B cell (primary cell): ENCODE data around the gene SUSD5. TPM values are rescaled to one million over a fixed set of nuclear protein-coding genes. Genes with fewer than 3 reads are reported as not detected.

Experiments used
- ATAC-seq: fragments of 200-7000 bp; cut with Tn5 transposase; one replicate; pipeline ENCODE4 v1.10.0; 2021; ENCODE audit warnings: low read depth, mild to moderate bottlenecking, moderate number of reproducible peaks, moderate library complexity
- CTCF ChIA-PET: fragments of 350-600 bp; sonication (Branson Sonifier 250); formaldehyde crosslinking; loops from one replicate; lab custom pipeline; 2021; ENCODE audit warnings: antibody characterized with exemption, inconsistent platforms; lab: Charles Lee
- POLR2A ChIA-PET: fragments of 350-600 bp; sonication (Branson Sonifier 250); formaldehyde crosslinking; loops from one replicate; lab custom pipeline; 2021; ENCODE audit warnings: antibody characterized with exemption; lab: Charles Lee
- DNase-seq: peaks from one replicate; pipeline ENCODE4 v3.0.0; 2013
- H2AFZ ChIP-seq: 2 replicates; pipeline ENCODE4 v1.6.1; 2012; ENCODE audit warnings: mild to moderate bottlenecking, low read depth, low read length; ENCODE audit not compliant: insufficient read depth, poor library complexity, severe bottlenecking
- H3K27ac ChIP-seq, 2 donors: 1 replicate in 1 of 2; 2 replicates in 1 of 2; pipeline ENCODE4 v1.5.1; 2012 to 2013; ENCODE audit warnings: low read length in 2 of 2, mild to moderate bottlenecking in 2 of 2, moderate library complexity in 1 of 2
- H3K27me3 ChIP-seq, 4 experiments: fragments of 200-600 bp in 1 of 4; sonication (generic) in 1 of 4; replicated peaks in 1 of 4; 1 replicate in 2 of 4; 2 replicates in 2 of 4; pipeline versions ENCODE4 v1.6.1 to v1.7.0; 2013 to 2016; ENCODE audit warnings: low read length in 3 of 4, mild to moderate bottlenecking in 2 of 4, mixed read lengths in 1 of 4, moderate library complexity in 1 of 4; ENCODE audit not compliant: insufficient read depth in 4 of 4, control insufficient read depth in 3 of 4; ENCODE audit errors: control extremely low read depth in 1 of 4
- H3K36me3 ChIP-seq, 2 experiments: replicated peaks in 1 of 2; 1 replicate in 1 of 2; 2 replicates in 1 of 2; pipeline versions ENCODE4 v1.6.1 to v1.7.1; 2013; ENCODE audit warnings: low read length in 1 of 2; ENCODE audit not compliant: insufficient read depth in 2 of 2, control insufficient read depth in 1 of 2; ENCODE audit errors: control extremely low read depth in 1 of 2, extremely low read depth in 1 of 2
- H3K4me1 ChIP-seq, 2 donors: fragments of 200-600 bp in 1 of 2; sonication (generic) in 1 of 2; 1 replicate in 1 of 2; 2 replicates in 1 of 2; pipeline versions ENCODE4 v1.5.1 to v1.6.1; 2013 to 2017; ENCODE audit warnings: low read length in 2 of 2; ENCODE audit not compliant: control insufficient read depth in 2 of 2, insufficient read depth in 2 of 2
- H3K4me2 ChIP-seq: replicated peaks from 2 replicates; pipeline ENCODE3; 2012; ENCODE audit warnings: mild to moderate bottlenecking, low read depth, low read length; ENCODE audit not compliant: poor library complexity, severe bottlenecking
- H3K4me3 ChIP-seq, 5 experiments: fragments of 200-600 bp in 1 of 5; sonication (generic) in 1 of 5; 1 replicate in 3 of 5; 2 replicates in 2 of 5; pipeline versions ENCODE4 v1.5.1 to v1.7.0; 2011 to 2016; ENCODE audit warnings: low read length in 4 of 5, mild to moderate bottlenecking in 4 of 5, low read depth in 2 of 5, control low read depth in 1 of 5, moderate library complexity in 1 of 5; ENCODE audit not compliant: insufficient read depth in 1 of 5; ENCODE audit errors: control extremely low read depth in 1 of 5, extremely low read depth in 1 of 5
- H3K79me2 ChIP-seq: fragments of 200-600 bp; sonication (generic); one replicate; pipeline ENCODE4 v1.6.0; 2016; ENCODE audit warnings: low read length; ENCODE audit not compliant: control insufficient read depth, insufficient read depth
- H3K9ac ChIP-seq: fragments of 200-600 bp; sonication (generic); 2 replicates; pipeline ENCODE4 v1.6.1; 2017; ENCODE audit warnings: mild to moderate bottlenecking, low read length, moderate library complexity
- H3K9me3 ChIP-seq, 3 donors: one replicate each; pipeline versions ENCODE4 v1.6.1 to v1.7.1; 2013; ENCODE audit warnings: low read length in 2 of 3; ENCODE audit not compliant: control insufficient read depth in 2 of 3, insufficient read depth in 1 of 3; ENCODE audit errors: control extremely low read depth in 1 of 3
- H4K20me1 ChIP-seq: 2 replicates; pipeline ENCODE4 v1.6.0; 2012; ENCODE audit warnings: mild to moderate bottlenecking, low read length; ENCODE audit not compliant: insufficient read depth, control insufficient read depth, poor library complexity, severe bottlenecking
- H3K27ac Mint-ChIP-seq: one replicate; pipeline ENCODE4 v1.8.0; 2021; ENCODE audit warnings: mixed read lengths
- H3K27me3 Mint-ChIP-seq: one replicate; pipeline ENCODE4 v1.8.0; 2021; ENCODE audit warnings: mixed read lengths
- H3K4me1 Mint-ChIP-seq: one replicate; pipeline ENCODE4 v1.8.0; 2021; ENCODE audit warnings: mixed read lengths
- H3K4me3 Mint-ChIP-seq: one replicate; pipeline ENCODE4 v1.8.0; 2021; ENCODE audit warnings: mixed read lengths
- H3K9me3 Mint-ChIP-seq: one replicate; pipeline ENCODE4 v1.8.0; 2022; ENCODE audit warnings: mixed read lengths; ENCODE audit not compliant: insufficient read depth
- CTCF ChIP-seq: fragments of 200-600 bp; IDR thresholded peaks from one replicate; pipeline ENCODE4 v1.8.0; 2022; ENCODE audit warnings: antibody characterized with exemption, mild to moderate bottlenecking
- EZH2 ChIP-seq: IDR thresholded peaks from 2 replicates; pipeline ENCODE4 v1.6.1; 2012; ENCODE audit warnings: borderline replicate concordance, low read depth, mild to moderate bottlenecking, moderate library complexity, low read length; ENCODE audit not compliant: insufficient read depth, poor library complexity, severe bottlenecking
- WGBS: methylation state at CpG from one replicate; pipeline ENCODE4 v1.1.5; 2013; ENCODE audit warnings: missing lambda C conversion rate; ENCODE audit not compliant: insufficient coverage; 5-methylcytosine and 5-hydroxymethylcytosine counted together
- intact Hi-C: fragments of 100-400 bp; cut with micrococcal nuclease; formaldehyde crosslinking; loops from one replicate; pipeline ENCODE4 v1.10.0; 2022
- polyA plus RNA-seq: library from polyadenylated mRNA; depleted of rRNA; stranded (reverse); fragments of >200 nt; gene quantifications from 2 replicates; pipeline ENCODE4 v1.2.3, GENCODE V29; 2012
- total RNA-seq, 2 donors: library from RNA; stranded (reverse); fragments of 120-200 nt in 1 of 2; gene quantifications; 1 replicate in 1 of 2; 2 replicates in 1 of 2; pipeline versions ENCODE4 v1.2.3 to v1.2.4, GENCODE V29; 2013 to 2022

The SUSD5 gene
- total and polyA plus RNA-seq, 2 donors (not counting 1 experiment from before 2014, with no cell fraction given), result 0.15 to 0.30 TPM

- ChIA-PET CTCF (interaction anchor here (0.7 kb wide), 1 partner anchor 8 kb away, joined by 3 read pairs; no protein-coding TSS in a partner anchor), POLR2A (no interaction called here)
- peaks cover 16% of the 10 kb centered on the region for H3K27me3 Mint-ChIP-seq
- H3K36me3 ChIP-seq, result no peaks in the 10 kb centered on the region
- no peaks in the 10 kb centered on the region for H4K20me1 ChIP-seq
- H2AFZ ChIP-seq, result no peak overlapping the region
- no peak overlapping the region for H3K27ac ChIP-seq
- H3K79me2 ChIP-seq, result no peaks in the 10 kb centered on the region
- intact Hi-C loops, result no loop called here
- TF ChIP-seq CTCF (no peak), EZH2 (no peak)
- no peaks in the 10 kb centered on the region for H3K9me3 ChIP-seq
- H3K9ac ChIP-seq, result no peak overlapping the region
- no peak for DNase-seq
- H3K27me3 ChIP-seq, result peaks cover 0 to 4% (median 0%) of the 10 kb centered on the region in 4 experiments
- no peak overlapping the region for H3K4me3 Mint-ChIP-seq
- no peak overlapping the region for H3K4me3 ChIP-seq
- H3K27ac Mint-ChIP-seq, result no peak overlapping the region
- no peak for ATAC-seq
- 82% methylated on average over 3 of the region's 3 CpGs for WGBS
- no peak overlapping the region for H3K4me2 ChIP-seq
- H3K9me3 Mint-ChIP-seq, result no peaks in the 10 kb centered on the region
- H3K4me1 ChIP-seq, result no peaks in the 10 kb centered on the region
- peaks cover 3% of the 10 kb centered on the region for H3K4me1 Mint-ChIP-seq
Measured at GRCh38 chr3:33229066-33229465, 10.5 kb upstream of the SUSD5 start.

DNA sequence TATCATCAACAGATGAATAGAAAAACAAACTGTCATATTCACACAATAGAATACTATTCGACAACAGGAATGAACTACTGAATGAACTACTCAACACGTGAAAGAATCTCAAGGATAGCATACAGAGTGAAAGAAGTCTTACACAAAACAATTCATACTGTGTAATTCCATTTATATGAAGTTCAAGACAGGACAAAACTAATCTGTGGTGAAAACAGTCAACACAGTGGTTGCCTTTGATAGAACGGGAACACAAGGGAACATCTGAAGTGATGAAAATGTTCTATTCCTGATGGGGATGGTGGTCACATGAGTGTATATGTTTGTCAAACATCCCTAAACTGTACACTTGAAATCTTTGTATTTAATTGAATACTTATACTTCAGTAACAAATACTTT lies 2.6 kb upstream of the SUSD5 start:
- Histone ChIP-seq H3K4me3 (no peak overlapping the region), H3K9me3 (peaks cover 0 to 1% (median 0%) of the 10 kb centered on the region in 3 donors), H3K4me2 (no peak overlapping the region), H3K27ac (no peak overlapping the region), H3K36me3 (no peaks in the 10 kb centered on the region), H3K79me2 (no peaks in the 10 kb centered on the region), H3K27me3 (peaks cover 0 to 23% (median 14%) of the 10 kb centered on the region in 4 experiments), H4K20me1 (no peaks in the 10 kb centered on the region), H3K9ac (no peak overlapping the region), H3K4me1 (peaks cover 14 to 28% of the 10 kb centered on the region in 2 donors), H2AFZ (no peak overlapping the region)
- Mint-ChIP-seq H3K4me1 (peaks cover 20% of the 10 kb centered on the region), H3K9me3 (no peaks in the 10 kb centered on the region), H3K27ac (no peak overlapping the region), H3K27me3 (peaks cover 36% of the 10 kb centered on the region), H3K4me3 (no peak overlapping the region)
- DNase-seq (no peak), ATAC-seq (no peak)
- WGBS, result no CpG with 5 or more reads among the region's 3 CpGs
- TF ChIP-seq CTCF, result no peak
- no peak for TF ChIP-seq EZH2
- CTCF ChIA-PET, result no interaction called here
- intact Hi-C loops, result no loop called here
- POLR2A ChIA-PET, result no interaction called here
